GM11168 (cell line): ENCODE measurements around the gene ADAMTS17.

Experiments used
- in situ Hi-C: fragments of 300-500 bp; cut with MboI; formaldehyde crosslinking; loops from one replicate; pipeline ENCODE4 v1.12.0; 2022; ENCODE audit warnings: low sequenced_read_pairs; ENCODE audit not compliant: unreplicated experiment

The ADAMTS17 gene

GRCh38 chr15:100311154-100311625 is 30.6 kb downstream of the ADAMTS17 start:
- in situ Hi-C loops: no loop called here

DNA sequence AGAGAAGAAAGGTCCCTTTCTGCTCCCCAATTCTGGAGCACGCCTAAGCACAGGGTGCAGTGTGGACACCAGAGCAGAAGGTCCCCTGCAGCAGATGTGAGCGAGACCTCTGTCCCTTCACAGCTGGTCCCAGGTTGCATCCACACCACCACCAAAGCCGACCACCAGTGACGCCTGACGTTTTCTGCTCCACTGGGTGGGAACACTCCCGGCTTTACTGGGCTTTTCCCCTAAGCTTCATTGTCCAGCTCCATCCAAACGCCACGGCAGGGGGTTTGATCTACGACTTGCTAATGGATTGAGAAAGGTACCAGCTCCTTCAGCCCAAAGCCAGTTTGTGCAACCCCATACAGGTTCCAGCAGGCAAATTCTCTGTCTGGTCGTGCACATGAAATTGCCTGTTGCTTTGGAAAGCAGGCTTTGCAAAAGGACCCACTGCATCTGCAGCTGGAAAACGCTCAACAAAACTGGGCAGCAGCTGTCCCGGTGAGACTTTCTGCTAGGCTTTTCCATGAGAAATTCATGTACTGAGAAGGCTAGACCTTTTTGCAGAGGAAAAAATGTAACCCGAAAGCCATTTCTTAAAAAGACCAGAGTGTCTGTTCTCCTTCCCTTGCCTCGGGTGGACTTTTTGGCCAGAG is 31.1 kb downstream of the ADAMTS17 start:
- in situ Hi-C loops: no loop called here

GRCh38 chr15:100310041-100310405 is 31.8 kb downstream of the ADAMTS17 start:
- in situ Hi-C loops: no loop called here

GRCh38 chr15:100309109-100310040 is 32.4 kb downstream of the ADAMTS17 start:
- in situ Hi-C loops: no loop called here

DNA sequence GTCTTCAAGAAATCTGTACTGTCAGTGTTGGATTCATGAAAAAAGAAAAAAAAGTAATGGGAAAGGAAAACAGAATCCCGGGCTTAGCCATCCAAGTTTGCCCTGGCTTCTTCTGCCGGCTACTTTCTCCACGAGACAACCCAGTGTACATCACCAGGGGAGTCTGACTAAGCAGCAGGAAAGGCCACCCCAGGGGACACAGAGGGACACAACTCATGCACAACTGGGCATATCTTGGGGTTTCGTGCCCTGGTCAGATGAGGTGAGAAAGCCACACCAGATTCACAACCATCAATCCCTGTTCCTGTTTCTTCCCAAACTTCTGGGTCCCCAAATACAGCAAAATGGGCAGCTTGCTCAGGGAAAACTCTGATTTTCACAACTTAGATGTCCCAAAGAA is 33.2 kb downstream of the ADAMTS17 start:
- in situ Hi-C loops: no loop called here

- in situ Hi-C loops: no loop called here
Measured at GRCh38 chr15:100308213-100308600, 33.6 kb downstream of the ADAMTS17 start.

GRCh38 chr15:100307241-100308212 is 34.2 kb downstream of the ADAMTS17 start:
- in situ Hi-C loops: no loop called here

DNA sequence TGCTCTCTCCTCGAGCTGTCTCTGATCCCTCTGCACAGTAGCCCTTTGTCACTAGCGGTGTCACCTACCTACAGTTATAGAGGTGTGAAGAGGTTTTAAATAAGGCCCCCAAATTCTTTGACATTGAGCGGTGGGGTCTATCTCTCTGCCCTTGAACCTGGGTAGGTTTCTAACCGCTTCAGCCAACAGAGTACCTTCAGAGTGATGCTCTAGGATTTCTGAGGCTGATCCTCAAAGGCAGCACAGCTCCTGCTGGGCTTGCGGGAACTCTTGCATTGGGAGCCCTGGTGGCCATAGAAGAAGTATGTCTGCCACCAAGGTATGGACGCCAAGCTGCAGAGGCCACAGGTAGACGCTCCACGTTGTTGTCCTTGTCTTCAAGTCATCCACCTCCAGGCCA is 35.7 kb downstream of the ADAMTS17 start:
- in situ Hi-C loops: no loop called here

- in situ Hi-C loops: no loop called here
Measured at GRCh38 chr15:100301910-100302431, 39.8 kb downstream of the ADAMTS17 start.

GRCh38 chr15:100298257-100298656 is 43.5 kb downstream of the ADAMTS17 start:
- in situ Hi-C loops: no loop called here

- in situ Hi-C loops: no loop called here
Measured at GRCh38 chr15:100297812-100298211, 44.0 kb downstream of the ADAMTS17 start.

GRCh38 chr15:100295939-100296565 is 45.7 kb downstream of the ADAMTS17 start:
- in situ Hi-C loops: no loop called here

DNA sequence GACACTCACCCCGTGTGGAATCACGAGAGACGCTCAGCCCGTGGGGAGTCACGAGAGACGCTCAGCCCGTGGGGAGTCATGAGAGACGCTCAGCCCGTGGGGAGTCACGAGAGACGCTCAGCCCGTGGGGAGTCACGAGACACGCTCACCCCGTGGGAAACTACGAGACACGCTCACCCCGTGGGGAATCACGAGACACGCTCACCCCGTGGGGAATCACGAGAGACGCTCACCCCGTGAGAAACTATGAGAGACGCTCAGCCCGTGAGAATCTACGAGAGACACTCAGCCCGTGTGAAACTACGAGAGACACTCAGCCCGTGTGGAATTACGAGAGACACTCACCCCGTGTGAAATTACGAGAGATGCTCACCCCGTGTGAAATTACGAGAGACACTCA is 49.8 kb downstream of the ADAMTS17 start:
- in situ Hi-C loops: no loop called here

GRCh38 chr15:100291106-100291505 is 50.7 kb downstream of the ADAMTS17 start:
- in situ Hi-C loops: no loop called here

DNA sequence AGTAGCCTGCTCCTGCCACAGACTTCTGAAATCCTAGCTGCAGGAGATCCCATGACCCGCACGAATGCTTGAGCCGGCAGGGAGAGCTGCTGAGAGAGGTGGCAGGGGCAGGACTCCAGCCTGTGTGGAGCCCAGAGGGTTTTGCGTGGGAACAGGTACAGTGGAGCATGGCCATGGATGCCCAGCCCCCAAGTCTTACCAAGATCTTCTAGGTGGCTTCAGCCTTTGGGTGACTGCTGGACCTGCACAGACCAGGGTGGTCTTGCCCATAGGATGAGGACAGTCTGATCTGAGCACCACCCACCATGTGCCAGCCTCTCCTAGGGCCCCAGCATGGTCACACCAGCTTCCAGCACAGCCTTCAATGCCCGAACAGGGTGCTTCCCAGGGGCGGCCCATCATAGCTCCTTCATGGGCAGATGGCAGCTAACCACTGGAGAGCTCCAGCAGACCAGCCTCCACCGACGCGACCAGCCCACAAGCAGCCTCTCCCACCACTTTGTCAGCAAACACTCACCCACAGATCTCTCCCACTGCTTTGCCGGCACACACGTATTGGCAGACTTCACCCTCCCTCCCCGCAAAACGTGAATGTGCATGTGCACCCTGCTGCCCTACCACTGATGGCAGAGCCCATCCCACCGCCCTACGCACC is 56.0 kb downstream of the ADAMTS17 start:
- in situ Hi-C loops: no loop called here

GRCh38 chr15:100284701-100285100 is 57.1 kb downstream of the ADAMTS17 start:
- in situ Hi-C loops: no loop called here

GRCh38 chr15:100284191-100284590 is 57.6 kb downstream of the ADAMTS17 start:
- in situ Hi-C loops: no loop called here

- in situ Hi-C loops: no loop called here
Measured at GRCh38 chr15:100281096-100281917, 60.5 kb downstream of the ADAMTS17 start.
